ES-I3 (cell line): ENCODE measurements around the gene TGOLN2.
"Not testable (repeated sequence)": the region's sequence is repeated elsewhere in the genome, so short reads cannot be mapped to it uniquely, and the experiment has no call there.

Experiments used
- H3K36me3 ChIP-seq: 2 replicates; pipeline ENCODE4 v1.6.1; 2013; ENCODE audit warnings: mild to moderate bottlenecking, low read length, control low read depth, moderate library complexity; ENCODE audit not compliant: insufficient read depth
- H3K4me1 ChIP-seq: 2 replicates; pipeline ENCODE4 v1.6.1; 2013; ENCODE audit warnings: mild to moderate bottlenecking, control low read depth, low read length; ENCODE audit not compliant: insufficient read depth
- H3K9ac ChIP-seq: 2 replicates; pipeline ENCODE4 v1.6.1; 2013; ENCODE audit warnings: low read depth, mild to moderate bottlenecking, low read length, moderate library complexity
- H3K9me3 ChIP-seq: 2 replicates; pipeline ENCODE4 v1.6.1; 2013; ENCODE audit warnings: mild to moderate bottlenecking, low read length, moderate library complexity; ENCODE audit not compliant: control insufficient read depth, insufficient read depth

TGOLN2 gene

GRCh38 chr2:85326406-85327159, 1.2 kb downstream of the TGOLN2 start:
- no peaks in the 10 kb centered on the region for H3K9me3 ChIP-seq
- H3K4me1 ChIP-seq: 0 out of 2 replicates have a peak, but pooled peaks cover 5% of the 10 kb centered on the region
- peak overlapping the region; percentile 75 for H3K9ac ChIP-seq
- peaks cover 3% of the 10 kb centered on the region; the same call in 1 of the 2 replicates for H3K36me3 ChIP-seq

- H3K9ac ChIP-seq: no peak overlapping the region; the same call in 1 of the 2 replicates
- peaks cover 3% of the 10 kb centered on the region; the same call in 1 of the 2 replicates for H3K36me3 ChIP-seq
- H3K4me1 ChIP-seq: 0 out of 2 replicates have a peak, but pooled peaks cover 5% of the 10 kb centered on the region
- H3K9me3 ChIP-seq: no peaks in the 10 kb centered on the region
These were observed 2.4 kb downstream of the TGOLN2 start for GRCh38 chr2:85325466-85325811.

GRCh38 chr2:85324639-85325465, 2.9 kb downstream of the TGOLN2 start:
- 0 out of 2 replicates have a peak, but pooled peaks cover 5% of the 10 kb centered on the region for H3K4me1 ChIP-seq
- H3K9me3 ChIP-seq: no peaks in the 10 kb centered on the region
- peaks cover 3% of the 10 kb centered on the region; the same call in 1 of the 2 replicates for H3K36me3 ChIP-seq
- H3K9ac ChIP-seq: no peak overlapping the region

- not testable (repeated sequence) for H3K4me1 ChIP-seq, H3K9me3 ChIP-seq, H3K9ac ChIP-seq, H3K36me3 ChIP-seq
These were observed 3.8 kb downstream of the TGOLN2 start for GRCh38 chr2:85323988-85324367.

GRCh38 chr2:85323351-85323987, 4.3 kb downstream of the TGOLN2 start:
- H3K4me1 ChIP-seq: 0 out of 2 replicates have a peak, but pooled peaks cover 5% of the 10 kb centered on the region
- no peaks in the 10 kb centered on the region for H3K9me3 ChIP-seq
- H3K36me3 ChIP-seq: peaks cover 5% of the 10 kb centered on the region; the same call in 1 of the 2 replicates
- H3K9ac ChIP-seq: no peak overlapping the region

- Histone ChIP-seq H3K9ac (no peak overlapping the region), H3K4me1 (no peaks in the 10 kb centered on the region), H3K9me3 (no peaks in the 10 kb centered on the region), H3K36me3 (peaks cover 6% of the 10 kb centered on the region; the same call in 1 of the 2 replicates)
These were observed 8.0 kb downstream of the TGOLN2 start for GRCh38 chr2:85319796-85320195.

- H3K36me3 ChIP-seq: peaks cover 3% of the 10 kb centered on the region; the same call in 1 of the 2 replicates
- H3K4me1 ChIP-seq: no peaks in the 10 kb centered on the region; the same call in 1 of the 2 replicates
- H3K9me3 ChIP-seq: no peaks in the 10 kb centered on the region
- H3K9ac ChIP-seq: no peak overlapping the region
These were observed 9.3 kb downstream of the TGOLN2 start for GRCh38 chr2:85318222-85319074.

GRCh38 chr2:85315921-85316320, 11.9 kb downstream of the TGOLN2 start:
- not testable (repeated sequence) for H3K36me3 ChIP-seq, H3K9ac ChIP-seq, H3K9me3 ChIP-seq, H3K4me1 ChIP-seq

GRCh38 chr2:85314884-85315242, 12.9 kb downstream of the TGOLN2 start:
- Histone ChIP-seq H3K4me1 (peaks cover 5% of the 10 kb centered on the region; the same call in 1 of the 2 replicates), H3K9ac (no peak overlapping the region), H3K36me3 (peaks cover 3% of the 10 kb centered on the region; the same call in 1 of the 2 replicates), H3K9me3 (no peaks in the 10 kb centered on the region)

GRCh38 chr2:85312404-85312803, 15.4 kb downstream of the TGOLN2 start:
- H3K9me3 ChIP-seq: no peaks in the 10 kb centered on the region
- no peaks in the 10 kb centered on the region for H3K36me3 ChIP-seq
- no peak overlapping the region for H3K9ac ChIP-seq
- H3K4me1 ChIP-seq: peaks cover 13% of the 10 kb centered on the region; the same call in 1 of the 2 replicates

- no peak overlapping the region for H3K9ac ChIP-seq
These were observed 17.5 kb downstream of the TGOLN2 start for GRCh38 chr2:85310330-85310729.

GRCh38 chr2:85309699-85310321, 18.0 kb downstream of the TGOLN2 start:
- Histone ChIP-seq H3K9me3 (no peaks in the 10 kb centered on the region), H3K9ac (no peak overlapping the region), H3K36me3 (0 out of 2 replicates have a peak, but pooled peaks cover under 1% of the 10 kb centered on the region), H3K4me1 (peaks cover 13% of the 10 kb centered on the region; the same call in 1 of the 2 replicates)

More at GRCh38 chr2:85310330-85310729, 17.5 kb downstream of the TGOLN2 start:
- Histone ChIP-seq H3K36me3 (no peaks in the 10 kb centered on the region), H3K9me3 (no peaks in the 10 kb centered on the region), H3K4me1 (peaks cover 13% of the 10 kb centered on the region; the same call in 1 of the 2 replicates)

GRCh38 chr2:85308896-85309555, 18.8 kb downstream of the TGOLN2 start:
- Histone ChIP-seq H3K4me1 (peaks cover 13% of the 10 kb centered on the region; the same call in 1 of the 2 replicates), H3K9ac (no peak overlapping the region), H3K9me3 (no peaks in the 10 kb centered on the region), H3K36me3 (peaks cover 5% of the 10 kb centered on the region; the same call in 1 of the 2 replicates)
